HG02840 (cell line): ENCODE data around the gene CIAO3.

Experiments used
- ATAC-seq: cut with Tn5 transposase; IDR thresholded peaks from one replicate; pipeline ENCODE4 v1.9.1; 2021; ENCODE audit warnings: mild to moderate bottlenecking, moderate library complexity, moderate number of reproducible peaks; ENCODE audit not compliant: unreplicated experiment, low FRiP score

Gene CIAO3

DNA sequence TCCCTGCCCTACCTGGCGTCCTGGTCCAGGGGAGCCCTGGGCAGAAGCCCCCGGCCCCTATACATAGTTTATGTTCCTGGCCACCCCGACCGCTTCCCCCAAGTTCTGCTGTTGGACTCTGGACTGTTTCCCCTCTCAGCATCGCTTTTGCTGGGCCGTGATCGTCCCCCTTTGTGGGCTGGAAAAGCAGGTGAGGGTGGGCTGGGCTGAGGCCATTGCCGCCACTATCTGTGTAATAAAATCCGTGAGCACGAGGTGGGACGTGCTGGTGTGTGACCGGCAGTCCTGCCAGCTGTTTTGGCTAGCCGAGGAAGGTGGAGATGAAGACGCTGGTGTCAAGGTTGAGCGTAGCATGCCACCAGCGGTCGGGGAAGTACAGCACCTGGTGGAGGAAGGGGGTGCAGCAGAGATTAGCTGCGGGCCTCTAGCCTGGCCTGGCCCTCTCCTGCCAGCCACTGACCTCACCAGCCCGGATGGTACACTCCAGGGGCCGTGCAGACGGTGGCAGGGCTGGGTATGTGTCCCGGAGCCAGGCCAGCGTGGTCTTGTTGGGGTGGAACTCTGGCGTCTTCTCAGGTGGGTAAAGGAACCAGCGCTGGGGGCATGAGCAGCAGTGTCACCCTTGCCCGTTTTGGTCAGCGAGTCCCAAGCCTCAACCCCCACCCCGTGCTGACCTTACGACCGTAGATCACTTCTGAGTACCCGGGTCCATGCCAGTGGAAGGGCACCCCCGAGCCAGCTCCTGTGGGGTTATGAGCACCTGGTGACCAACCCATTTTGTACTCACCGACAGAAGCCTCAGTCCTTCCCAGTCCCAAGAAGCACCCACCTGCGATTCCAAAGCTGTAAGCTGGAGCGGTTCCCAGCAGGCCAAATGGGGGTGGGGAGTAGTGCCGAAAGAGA, 58.1 kb downstream of the CIAO3 start:
- no peak for ATAC-seq

DNA sequence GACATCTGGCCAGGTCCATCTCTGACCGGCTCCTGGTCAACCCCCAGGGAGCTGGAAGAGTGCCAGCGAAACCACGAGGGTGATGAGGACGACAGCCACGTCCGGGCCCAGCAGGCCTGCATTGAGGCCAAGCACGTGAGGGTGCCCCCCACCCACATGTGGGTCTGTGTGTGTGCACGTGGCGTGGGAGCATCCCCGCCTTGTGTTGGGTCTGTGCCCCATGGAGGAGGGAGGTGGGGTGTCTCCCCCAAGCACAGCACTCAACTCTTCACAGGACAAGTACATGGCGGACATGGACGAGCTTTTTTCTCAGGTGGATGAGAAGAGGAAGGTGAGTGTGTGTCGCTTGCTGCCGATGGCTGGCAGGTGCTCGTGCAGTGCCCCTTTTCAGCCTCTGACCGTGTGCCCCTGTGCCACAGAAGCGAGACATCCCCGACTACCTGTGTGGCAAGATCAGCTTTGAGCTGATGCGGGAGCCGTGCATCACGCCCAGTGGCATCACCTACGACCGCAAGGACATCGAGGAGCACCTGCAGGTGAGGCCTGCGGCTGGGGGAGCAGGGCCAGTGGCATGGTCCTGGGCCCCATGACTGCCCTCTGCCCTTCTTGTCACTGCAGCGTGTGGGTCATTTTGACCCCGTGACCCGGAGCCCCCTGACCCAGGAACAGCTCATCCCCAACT, 58.9 kb downstream of the CIAO3 start:
- ATAC-seq, result no peak

DNA sequence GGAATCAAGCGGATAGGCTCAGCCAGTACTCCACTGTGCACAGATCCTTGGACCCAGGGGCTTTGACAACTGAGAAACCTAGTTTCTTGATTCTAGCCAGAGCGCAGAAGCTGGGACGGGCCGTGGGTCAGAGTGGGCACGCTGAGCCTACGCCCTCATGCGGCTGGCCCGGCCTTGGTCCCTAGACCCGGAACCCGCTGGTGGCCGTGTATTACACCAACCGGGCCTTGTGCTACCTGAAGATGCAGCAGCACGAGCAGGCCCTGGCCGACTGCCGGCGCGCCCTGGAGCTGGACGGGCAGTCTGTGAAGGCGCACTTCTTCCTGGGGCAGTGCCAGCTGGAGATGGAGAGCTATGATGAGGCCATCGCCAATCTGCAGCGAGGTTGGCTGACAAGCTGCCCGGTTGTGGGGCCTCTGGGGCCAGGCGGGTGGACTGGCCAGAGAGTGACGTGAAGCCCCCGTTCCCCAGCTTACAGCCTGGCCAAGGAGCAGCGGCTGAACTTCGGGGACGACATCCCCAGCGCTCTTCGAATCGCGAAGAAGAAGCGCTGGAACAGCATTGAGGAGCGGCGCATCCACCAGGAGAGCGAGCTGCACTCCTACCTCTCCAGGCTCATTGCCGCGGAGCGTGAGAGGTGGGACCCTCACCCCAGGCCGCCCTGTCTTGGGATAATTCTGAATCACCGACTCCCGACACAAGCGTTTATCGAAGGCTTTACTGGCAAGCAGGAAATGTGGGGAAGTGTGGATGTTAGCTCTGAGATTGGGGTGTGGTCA, 59.6 kb downstream of the CIAO3 start:
- no peak for ATAC-seq

DNA sequence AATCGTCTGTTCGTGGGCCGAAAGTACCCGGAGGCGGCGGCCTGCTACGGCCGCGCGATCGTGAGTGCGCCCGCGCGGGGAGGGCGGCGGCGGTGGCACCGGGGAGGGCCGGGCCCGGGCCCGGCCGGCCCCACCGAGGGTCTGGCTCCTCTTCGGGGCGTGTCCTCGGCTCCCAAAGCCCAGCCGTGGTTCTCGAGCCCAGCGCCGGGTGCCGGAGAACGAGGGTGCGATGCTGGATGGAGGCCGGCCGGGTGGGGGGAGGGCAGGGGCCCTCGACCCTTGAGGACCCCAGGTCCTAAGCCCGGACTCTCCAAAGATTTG, 60.2 kb downstream of the CIAO3 start:
- ATAC-seq, result no peak

DNA sequence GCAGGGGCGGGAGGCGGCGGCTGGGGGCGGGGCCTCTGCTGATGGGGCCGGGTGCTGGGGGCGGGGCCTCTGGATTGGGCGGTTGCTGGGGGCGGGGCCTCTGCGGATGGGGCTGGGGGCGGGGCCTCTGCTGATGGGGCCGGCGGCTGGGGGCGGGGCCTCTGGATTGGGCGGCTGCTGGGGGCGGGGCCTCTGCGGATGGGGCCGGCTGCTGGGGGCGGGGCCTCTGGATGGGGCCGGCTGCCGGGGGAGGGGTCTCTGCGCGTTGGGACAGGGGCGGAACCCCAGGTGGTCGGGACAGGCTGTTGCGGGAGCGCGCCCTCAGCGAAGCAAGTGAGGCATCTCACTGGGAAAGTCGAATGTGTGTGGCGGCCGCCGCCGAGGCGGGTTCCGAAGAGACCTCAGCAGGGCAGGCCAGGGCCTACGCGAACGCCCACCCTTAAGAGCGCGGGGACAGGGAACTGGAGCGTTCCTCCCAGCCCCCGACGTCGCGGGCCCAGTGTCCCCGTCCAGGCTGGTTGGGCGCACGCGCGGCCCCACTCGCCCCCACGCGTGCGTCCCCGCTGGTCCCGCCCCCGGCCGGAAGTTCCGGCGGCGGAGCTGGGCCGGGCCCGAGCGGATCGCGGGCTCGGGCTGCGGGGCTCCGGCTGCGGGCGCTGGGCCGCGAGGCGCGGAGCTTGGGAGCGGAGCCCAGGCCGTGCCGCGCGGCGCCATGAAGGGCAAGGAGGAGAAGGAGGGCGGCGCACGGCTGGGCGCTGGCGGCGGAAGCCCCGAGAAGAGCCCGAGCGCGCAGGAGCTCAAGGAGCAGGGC, 60.8 kb downstream of the CIAO3 start, which contains the start of gene STUB1:
Gene STUB1, plus strand, starts transcription at position 597 of the 811 bp plus-strand sequence. Its CDS starts 116 bp downstream, at position 713.
- ATAC-seq, result peak; percentile 31
